ENCODE results near the gene RNF213.
"Not testable (repeated sequence)": the region's sequence is repeated elsewhere in the genome, so short reads cannot be mapped to it uniquely, and the experiment has no call there.

RNF213 gene

GRCh38 chr17:80397034-80397387 is 136.4 kb downstream of the RNF213 start:
- no peak overlapping the region for H3K4me3 ChIP-seq (ENCODE audit: low read depth, low read length)
- TF ChIP-seq CTCF (IDR thresholded peaks at IDR 0.05; ENCODE audit: borderline replicate concordance, insufficient read depth, low read depth, low read length): no peak

GRCh38 chr17:80397686-80398085 is 137.0 kb downstream of the RNF213 start:
- H3K4me3 ChIP-seq (ENCODE audit: low read depth, low read length): no peak overlapping the region
- TF ChIP-seq CTCF (IDR thresholded peaks at IDR 0.05; ENCODE audit: borderline replicate concordance, insufficient read depth, low read depth, low read length): no peak

- not testable (repeated sequence) for H3K4me3 ChIP-seq (ENCODE audit: low read depth, low read length)
Observed at GRCh38 chr17:80401086-80401485, 140.4 kb downstream of the RNF213 start.

GRCh38 chr17:80402102-80402501 is 141.4 kb downstream of the RNF213 start:
- not testable (repeated sequence) for H3K4me3 ChIP-seq (ENCODE audit: low read depth, low read length)

GRCh38 chr17:80402959-80403358 is 142.3 kb downstream of the RNF213 start:
- no peak overlapping the region for H3K4me3 ChIP-seq (ENCODE audit: low read depth, low read length)
- TF ChIP-seq CTCF (IDR thresholded peaks at IDR 0.05; ENCODE audit: borderline replicate concordance, insufficient read depth, low read depth, low read length): no peak

GRCh38 chr17:80406146-80406545 is 145.5 kb downstream of the RNF213 start:
- no peak for TF ChIP-seq CTCF (IDR thresholded peaks at IDR 0.05; ENCODE audit: borderline replicate concordance, insufficient read depth, low read depth, low read length)
- H3K4me3 ChIP-seq (ENCODE audit: low read depth, low read length): no peak overlapping the region

- H3K4me3 ChIP-seq (ENCODE audit: low read depth, low read length): not testable (repeated sequence)
Observed at GRCh38 chr17:80407917-80408316, 147.3 kb downstream of the RNF213 start.

- TF ChIP-seq CTCF (IDR thresholded peaks at IDR 0.05; ENCODE audit: borderline replicate concordance, insufficient read depth, low read depth, low read length): no peak
- H3K4me3 ChIP-seq (ENCODE audit: low read depth, low read length): no peak overlapping the region
Observed at GRCh38 chr17:80408872-80409271, 148.2 kb downstream of the RNF213 start.

GRCh38 chr17:80409626-80410025 is 149.0 kb downstream of the RNF213 start:
- no peak overlapping the region for H3K4me3 ChIP-seq (ENCODE audit: low read depth, low read length)
- no peak for TF ChIP-seq CTCF (IDR thresholded peaks at IDR 0.05; ENCODE audit: borderline replicate concordance, insufficient read depth, low read depth, low read length)

- not testable (repeated sequence) for H3K4me3 ChIP-seq (ENCODE audit: low read depth, low read length)
Observed at GRCh38 chr17:80410441-80411087, 149.9 kb downstream of the RNF213 start.

Data from GM12875 (cell line).